ACHN (cell line): ENCODE data around the gene CIITA.

ENCODE experiments used
- DNase-seq: peaks from one replicate; pipeline ENCODE4 v3.0.0-alpha.2; 2015
- in situ Hi-C: cut with HindIII; loops from 2 replicates; pipeline ENCODE4 v1.10.0; 2017; ENCODE audit warnings: low sequenced_read_pairs, low pct_ligation_motif_present, low pct_unique_long_range_greater_than_20kb

CIITA gene

GRCh38 chr16:10980813-10981212 lies 103.8 kb downstream of the CIITA start:
- in situ Hi-C loops: no loop called here
- DNase-seq: no peak

GRCh38 chr16:10981697-10982216 lies 104.8 kb downstream of the CIITA start:
- in situ Hi-C loops: no loop called here
- peak; percentile 42 for DNase-seq

GRCh38 chr16:10982465-10983150 lies 105.6 kb downstream of the CIITA start:
- in situ Hi-C loops: no loop called here
- DNase-seq: no peak

- in situ Hi-C loops: no loop called here
- DNase-seq: no peak
These were observed 106.2 kb downstream of the CIITA start for GRCh38 chr16:10983159-10983558.

GRCh38 chr16:10984509-10984908 lies 107.5 kb downstream of the CIITA start:
- in situ Hi-C loops: no loop called here
- no peak for DNase-seq
